Renal cortical epithelial cell (primary cell): ENCODE data around the gene INPP5A. TPM values are rescaled to one million over a fixed set of nuclear protein-coding genes. Genes with fewer than 3 reads are reported as not detected.
A peak's percentile ranks its signal among the peaks of the same experiment; 100 is the strongest.
"Not testable (repeated sequence)": the region's sequence is repeated elsewhere in the genome, so short reads cannot be mapped to it uniquely, and the experiment has no call there.

Source experiments
- DNase-seq: peaks from one replicate; pipeline ENCODE4 v3.0.0-alpha.2; 2011; ENCODE audit warnings: low read depth
- total RNA-seq: library from RNA; depleted of rRNA; stranded (reverse); fragments of >200 nt; gene quantifications from 2 replicates; pipeline ENCODE4 v1.2.3, GENCODE V29; 2014

Gene INPP5A
- total RNA-seq, 1 donor from 2014 or later: 30.7 TPM

- no peak for DNase-seq
Measured at GRCh38 chr10:132657127-132657706, 119.6 kb downstream of the INPP5A start.

- DNase-seq: no peak
Measured at GRCh38 chr10:132657748-132658147, 120.2 kb downstream of the INPP5A start.

- DNase-seq: no peak
Measured at GRCh38 chr10:132658546-132659205, 121.1 kb downstream of the INPP5A start.

GRCh38 chr10:132659206-132660091, 121.9 kb downstream of the INPP5A start:
- DNase-seq: no peak

GRCh38 chr10:132660385-132660784, 122.8 kb downstream of the INPP5A start:
- no peak for DNase-seq

GRCh38 chr10:132662186-132662920, 124.8 kb downstream of the INPP5A start:
- no peak for DNase-seq

GRCh38 chr10:132663666-132664365, 126.2 kb downstream of the INPP5A start:
- peak; percentile 84 for DNase-seq

- DNase-seq: no peak
Measured at GRCh38 chr10:132664407-132664806, 126.8 kb downstream of the INPP5A start.

GRCh38 chr10:132664883-132665282, 127.3 kb downstream of the INPP5A start:
- DNase-seq: no peak

GRCh38 chr10:132665946-132666704, 128.5 kb downstream of the INPP5A start:
- DNase-seq: peak; percentile 92

GRCh38 chr10:132666705-132667341, 129.2 kb downstream of the INPP5A start:
- DNase-seq: no peak

GRCh38 chr10:132667342-132668047, 129.9 kb downstream of the INPP5A start:
- DNase-seq: peak; percentile 99

- DNase-seq: no peak
Measured at GRCh38 chr10:132668048-132668394, 130.4 kb downstream of the INPP5A start.

- no peak for DNase-seq
Measured at GRCh38 chr10:132669208-132669861, 131.7 kb downstream of the INPP5A start.

- no peak for DNase-seq
Measured at GRCh38 chr10:132670546-132671227, 133.1 kb downstream of the INPP5A start.

- DNase-seq: no peak
Measured at GRCh38 chr10:132671228-132672154, 133.9 kb downstream of the INPP5A start.

GRCh38 chr10:132673746-132674145, 136.2 kb downstream of the INPP5A start:
- not testable (repeated sequence) for DNase-seq
